Measurements from ENCODE around the gene EDN2. TPM values are rescaled to one million over a fixed set of nuclear protein-coding genes. Genes with fewer than 3 reads are reported as not detected.
A peak's percentile ranks its signal among the peaks of the same experiment; 100 is the strongest.

The EDN2 gene
- total RNA-seq, 1 experiment from 2014 or later, result 0.28 TPM

DNA sequence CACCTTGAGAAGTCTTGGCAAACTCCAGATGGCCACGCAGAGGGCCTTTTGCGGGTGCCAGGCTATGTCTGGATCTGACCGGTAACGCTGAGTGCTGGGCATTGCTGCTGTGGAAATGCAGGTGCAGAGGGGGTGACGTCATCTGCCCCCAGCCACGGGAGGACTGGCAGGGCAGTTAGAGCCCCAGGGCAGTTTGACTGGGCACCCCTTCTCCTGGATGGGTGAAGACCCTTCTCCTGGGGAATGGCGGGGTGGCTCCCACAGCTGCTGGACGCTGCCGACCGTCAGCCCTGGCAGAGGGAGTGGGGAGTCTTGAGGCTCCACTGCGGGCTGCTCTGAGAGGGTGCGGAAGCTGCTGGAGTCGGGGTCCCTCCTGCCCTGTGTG lies 12.6 kb upstream of the EDN2 start:
- Mint-ChIP-seq H3K4me3 (ENCODE audit: low read depth, unreplicated experiment) (no peak overlapping the region), H3K27ac (ENCODE audit: unreplicated experiment) (peak overlapping the region; percentile 36), H3K4me1 (ENCODE audit: low read depth, unreplicated experiment) (peaks cover 40% of the 10 kb centered on the region), H3K9me3 (ENCODE audit: low read depth, unreplicated experiment) (no peaks in the 10 kb centered on the region), H3K36me3 (ENCODE audit: insufficient read depth, unreplicated experiment) (peaks cover 30% of the 10 kb centered on the region), H3K27me3 (ENCODE audit: unreplicated experiment) (no peaks in the 10 kb centered on the region)
- BruUV-seq (replicated peaks), result no TSS peak
- intact Hi-C loops (cut with micrococcal nuclease; ENCODE audit: unreplicated experiment), result no loop called here
- CTCF ChIA-PET, result no interaction called here
- peak; percentile 34 for DNase-seq
- TF ChIP-seq, protein P1, sequence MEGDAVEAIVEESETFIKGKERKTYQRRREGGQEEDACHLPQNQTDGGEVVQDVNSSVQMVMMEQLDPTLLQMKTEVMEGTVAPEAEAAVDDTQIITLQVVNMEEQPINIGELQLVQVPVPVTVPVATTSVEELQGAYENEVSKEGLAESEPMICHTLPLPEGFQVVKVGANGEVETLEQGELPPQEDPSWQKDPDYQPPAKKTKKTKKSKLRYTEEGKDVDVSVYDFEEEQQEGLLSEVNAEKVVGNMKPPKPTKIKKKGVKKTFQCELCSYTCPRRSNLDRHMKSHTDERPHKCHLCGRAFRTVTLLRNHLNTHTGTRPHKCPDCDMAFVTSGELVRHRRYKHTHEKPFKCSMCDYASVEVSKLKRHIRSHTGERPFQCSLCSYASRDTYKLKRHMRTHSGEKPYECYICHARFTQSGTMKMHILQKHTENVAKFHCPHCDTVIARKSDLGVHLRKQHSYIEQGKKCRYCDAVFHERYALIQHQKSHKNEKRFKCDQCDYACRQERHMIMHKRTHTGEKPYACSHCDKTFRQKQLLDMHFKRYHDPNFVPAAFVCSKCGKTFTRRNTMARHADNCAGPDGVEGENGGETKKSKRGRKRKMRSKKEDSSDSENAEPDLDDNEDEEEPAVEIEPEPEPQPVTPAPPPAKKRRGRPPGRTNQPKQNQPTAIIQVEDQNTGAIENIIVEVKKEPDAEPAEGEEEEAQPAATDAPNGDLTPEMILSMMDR (IDR thresholded peaks at IDR 0.05; ENCODE audit: unreplicated experiment), result no peak

DNA sequence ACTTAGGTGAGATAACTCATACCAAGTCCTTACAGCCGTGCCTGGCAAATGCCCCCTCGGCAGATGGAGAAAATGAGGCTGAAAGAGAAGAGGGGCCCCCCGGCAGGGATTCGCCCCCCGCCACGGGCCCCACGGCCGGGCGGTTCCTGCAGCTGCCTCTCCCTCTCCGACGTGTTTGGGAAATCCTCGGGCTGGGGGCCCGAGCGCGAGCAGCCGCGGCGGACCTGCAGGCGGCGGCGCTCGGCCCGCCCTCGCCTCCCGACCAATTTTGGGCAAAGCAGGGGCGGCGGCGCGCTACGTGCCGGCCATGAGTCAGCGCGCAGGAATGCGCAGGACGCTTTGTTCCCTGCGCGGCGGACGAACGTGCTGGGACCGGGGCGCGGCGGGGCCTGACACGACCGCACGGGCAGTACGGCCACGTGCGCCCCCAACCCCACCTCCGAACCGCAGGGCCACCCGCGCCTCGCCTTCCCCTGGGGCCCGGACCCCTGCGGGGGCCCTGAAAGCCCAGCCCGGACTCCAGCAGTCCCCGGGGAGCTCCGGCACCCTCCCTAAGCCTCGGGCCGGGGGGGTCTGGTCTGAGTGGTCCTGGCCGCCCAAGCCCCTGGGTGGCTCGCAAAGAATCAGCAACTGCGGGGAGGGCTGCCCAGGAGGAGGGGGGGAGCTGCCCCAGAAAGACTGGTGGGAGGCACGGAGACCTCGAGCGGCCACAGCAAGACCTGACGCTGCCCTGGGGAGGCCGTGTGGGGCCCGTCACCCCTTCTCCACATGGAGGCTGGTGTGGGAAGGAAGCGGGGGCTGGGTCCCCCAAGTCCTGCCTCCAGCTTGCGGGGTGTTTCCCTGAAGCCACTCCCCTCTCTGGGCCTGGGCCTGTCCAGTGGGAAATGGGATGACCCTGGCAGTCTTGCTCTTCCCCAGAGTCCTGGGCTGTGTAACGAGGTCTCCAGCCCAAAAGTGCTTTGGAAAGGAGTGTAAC lies 11.9 kb upstream of the EDN2 start:
- DNase-seq, result peak; percentile 90
- Mint-ChIP-seq H3K27ac (ENCODE audit: unreplicated experiment) (peak overlapping the region; percentile 36), H3K4me3 (ENCODE audit: low read depth, unreplicated experiment) (peak overlapping the region; percentile 12), H3K27me3 (ENCODE audit: unreplicated experiment) (no peaks in the 10 kb centered on the region), H3K36me3 (ENCODE audit: insufficient read depth, unreplicated experiment) (peaks cover 30% of the 10 kb centered on the region), H3K4me1 (ENCODE audit: low read depth, unreplicated experiment) (peaks cover 38% of the 10 kb centered on the region), H3K9me3 (ENCODE audit: low read depth, unreplicated experiment) (no peaks in the 10 kb centered on the region)
- BruUV-seq (replicated peaks), result no TSS peak
- intact Hi-C loops (cut with micrococcal nuclease; ENCODE audit: unreplicated experiment), result no loop called here
- CTCF ChIA-PET, result no interaction called here
- TF ChIP-seq, protein P1 (IDR thresholded peaks at IDR 0.05; ENCODE audit: unreplicated experiment), result no peak

DNA sequence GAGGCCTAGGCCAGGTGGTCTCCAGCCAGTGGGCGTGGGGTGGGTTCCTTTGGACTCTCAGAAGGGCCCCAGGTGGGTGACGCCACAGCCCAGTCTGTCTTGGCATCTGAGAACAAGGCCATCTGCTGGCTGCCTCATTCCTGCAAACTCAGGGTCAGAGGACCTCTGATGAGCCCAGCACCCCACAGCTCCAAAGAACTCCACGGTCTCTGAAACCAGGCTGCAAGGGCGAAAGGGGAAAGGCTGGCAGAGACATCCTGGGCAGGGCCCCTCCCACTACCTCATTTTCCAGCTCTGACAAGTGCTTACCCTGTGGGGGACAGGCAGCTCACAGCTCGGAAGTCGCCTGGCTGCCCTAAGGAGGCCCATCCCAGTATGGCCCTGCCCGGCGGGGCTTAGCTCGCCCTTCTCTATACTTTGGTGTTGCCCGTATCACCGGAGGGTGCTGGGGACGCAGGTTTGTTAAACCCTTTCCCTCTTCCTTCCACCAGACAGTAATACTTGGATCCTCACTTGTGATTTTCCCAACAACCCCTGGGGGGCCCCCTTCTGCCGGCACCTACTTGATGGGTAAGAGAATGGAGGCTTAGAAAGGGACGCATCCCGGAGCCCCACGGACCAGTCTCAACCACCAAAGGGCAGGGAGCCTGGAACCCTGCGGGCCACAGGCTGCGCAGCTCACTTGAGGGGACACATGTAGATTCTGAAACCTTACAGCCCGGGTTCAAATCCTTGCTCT lies 10.9 kb upstream of the EDN2 start:
- Mint-ChIP-seq H3K27ac (ENCODE audit: unreplicated experiment) (peak overlapping the region; percentile 48), H3K9me3 (ENCODE audit: low read depth, unreplicated experiment) (no peaks in the 10 kb centered on the region), H3K4me3 (ENCODE audit: low read depth, unreplicated experiment) (peak overlapping the region; percentile 12), H3K27me3 (ENCODE audit: unreplicated experiment) (peaks cover 1% of the 10 kb centered on the region), H3K4me1 (ENCODE audit: low read depth, unreplicated experiment) (peaks cover 29% of the 10 kb centered on the region), H3K36me3 (ENCODE audit: insufficient read depth, unreplicated experiment) (peaks cover 22% of the 10 kb centered on the region)
- peak; percentile 48 for DNase-seq
- CTCF ChIA-PET, result interaction anchor here (1.0 to 3.9 kb wide), 2 partner anchors 11 to 20 kb away, joined by 3 to 27 read pairs; partner anchors contain the start of gene EDN2
- BruUV-seq (replicated peaks), result no TSS peak
- intact Hi-C loops (cut with micrococcal nuclease; ENCODE audit: unreplicated experiment), result no loop called here
- TF ChIP-seq, protein P1 (IDR thresholded peaks at IDR 0.05; ENCODE audit: unreplicated experiment), result no peak

DNA sequence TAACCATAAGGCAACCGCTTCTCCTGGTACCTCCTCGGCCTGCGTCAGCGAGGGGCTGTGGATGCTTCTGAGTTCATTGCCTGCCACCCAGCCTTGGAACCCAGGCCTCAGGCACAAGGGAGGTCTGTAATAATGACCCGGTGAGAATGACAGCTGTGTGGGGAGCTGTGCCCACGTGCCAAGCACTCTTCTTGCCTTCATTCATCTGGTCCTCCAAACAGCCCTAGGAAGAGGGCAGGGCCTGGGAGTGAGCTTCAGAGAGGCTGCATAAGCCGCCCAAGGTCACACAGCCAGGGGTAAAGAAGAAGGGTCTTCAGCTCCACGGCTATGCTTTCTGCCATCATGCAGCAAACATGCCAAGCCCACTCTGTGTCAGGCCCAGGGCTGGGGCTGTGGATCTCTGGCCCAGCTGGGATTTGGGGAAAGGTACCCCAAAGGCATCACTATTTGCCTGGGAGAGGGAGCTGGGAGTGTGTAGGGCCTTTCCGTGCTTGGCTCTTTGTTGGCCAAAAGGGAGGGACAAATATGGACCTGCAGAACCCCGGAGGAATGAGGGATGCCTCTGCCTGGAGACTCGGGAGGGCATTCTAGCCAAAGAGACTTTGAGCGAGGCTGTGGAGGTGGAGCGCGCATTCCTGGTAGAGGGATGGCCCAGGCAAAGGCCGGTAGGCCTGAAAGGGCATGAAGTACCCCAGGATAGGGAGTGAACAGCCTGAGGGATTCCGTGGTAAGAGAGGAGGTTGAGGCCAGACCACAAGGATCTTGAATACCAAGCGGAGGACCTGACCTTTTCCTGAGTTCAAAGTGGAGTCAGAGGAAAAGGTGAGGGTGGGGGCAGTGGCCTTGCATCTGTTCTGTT lies 10.1 kb upstream of the EDN2 start:
- CTCF ChIA-PET, result interaction anchor here (1.0 to 3.9 kb wide), 3 partner anchors 10 to 21 kb away, joined by 3 to 27 read pairs (median 6); partner anchors contain the start of gene EDN2
- peak overlapping the region; percentile 48 for H3K27ac Mint-ChIP-seq (ENCODE audit: unreplicated experiment)

More for the DNA sequence above, 10.1 kb upstream of the EDN2 start:
- DNase-seq, result no peak
- Mint-ChIP-seq H3K4me3 (ENCODE audit: low read depth, unreplicated experiment) (no peak overlapping the region), H3K4me1 (ENCODE audit: low read depth, unreplicated experiment) (peaks cover 25% of the 10 kb centered on the region), H3K9me3 (ENCODE audit: low read depth, unreplicated experiment) (peaks cover 5% of the 10 kb centered on the region), H3K27me3 (ENCODE audit: unreplicated experiment) (peaks cover 9% of the 10 kb centered on the region), H3K36me3 (ENCODE audit: insufficient read depth, unreplicated experiment) (peaks cover 18% of the 10 kb centered on the region)
- TF ChIP-seq, protein P1 (IDR thresholded peaks at IDR 0.05; ENCODE audit: unreplicated experiment), result no peak
- no TSS peak for BruUV-seq (replicated peaks)
- intact Hi-C loops (cut with micrococcal nuclease; ENCODE audit: unreplicated experiment), result no loop called here

Measured in Calu3 (cell line).